ENCODE results near the gene SPPL3.
A peak's percentile ranks its signal among the peaks of the same experiment; 100 is the strongest.
"Not testable (repeated sequence)": the region's sequence is repeated elsewhere in the genome, so short reads cannot be mapped to it uniquely, and the experiment has no call there.

The SPPL3 gene

GRCh38 chr12:120740871-120741270, 163.3 kb downstream of the SPPL3 start:
- no peak for DNase-seq

- DNase-seq: no peak
Measured at GRCh38 chr12:120739821-120740613, 164.1 kb downstream of the SPPL3 start.

- no peak for DNase-seq
Measured at GRCh38 chr12:120739031-120739762, 165.0 kb downstream of the SPPL3 start.

GRCh38 chr12:120738252-120739030, 165.7 kb downstream of the SPPL3 start:
- no peak for DNase-seq

GRCh38 chr12:120737557-120738251, 166.5 kb downstream of the SPPL3 start:
- DNase-seq: no peak

GRCh38 chr12:120736404-120737331, 167.5 kb downstream of the SPPL3 start:
- no peak for DNase-seq

- DNase-seq: no peak
Measured at GRCh38 chr12:120735181-120735580, 169.0 kb downstream of the SPPL3 start.

- no peak for DNase-seq
Measured at GRCh38 chr12:120734210-120734609, 169.9 kb downstream of the SPPL3 start.

- no peak for DNase-seq
Measured at GRCh38 chr12:120733574-120733973, 170.6 kb downstream of the SPPL3 start.

- not testable (repeated sequence) for DNase-seq
Measured at GRCh38 chr12:120732198-120732597, 172.0 kb downstream of the SPPL3 start.

- no peak for DNase-seq
Measured at GRCh38 chr12:120726961-120727360, 177.2 kb downstream of the SPPL3 start.

- DNase-seq: no peak
Measured at GRCh38 chr12:120726510-120726793, 177.7 kb downstream of the SPPL3 start.

GRCh38 chr12:120725659-120726509, 178.3 kb downstream of the SPPL3 start, which contains the start of gene ACADS:
TSS of gene ACADS (plus strand) at chr12:120725826. CDS start at chr12:120725886, 60 bp downstream.
- peak; percentile 69 for DNase-seq

GRCh38 chr12:120725151-120725658, 179.0 kb downstream of the SPPL3 start:
- DNase-seq: no peak

- DNase-seq: no peak
Measured at GRCh38 chr12:120724720-120725119, 179.4 kb downstream of the SPPL3 start.

GRCh38 chr12:120722784-120723183, 181.4 kb downstream of the SPPL3 start:
- no peak for DNase-seq

GRCh38 chr12:120721866-120722265, 182.3 kb downstream of the SPPL3 start:
- no peak for DNase-seq

- no peak for DNase-seq
Measured at GRCh38 chr12:120720987-120721801, 183.0 kb downstream of the SPPL3 start.

GRCh38 chr12:120720234-120720986, 183.7 kb downstream of the SPPL3 start:
- no peak for DNase-seq

Data from NCI-H2227 treated with DMSO at 0.1 percent for 48 hours (cell line).